IgD-negative memory B cell (primary cell): ENCODE measurements around the gene EEA1. TPM values are rescaled to one million over a fixed set of nuclear protein-coding genes. Genes with fewer than 3 reads are reported as not detected.

Experiments used
- H3K27ac Mint-ChIP-seq, 3 donors: one replicate each; pipeline ENCODE4 v1.8.0; 2020 to 2022; ENCODE audit warnings: mild to moderate bottlenecking in 3 of 3, mixed read lengths in 3 of 3, moderate library complexity in 1 of 3
- H3K27me3 Mint-ChIP-seq: one replicate; pipeline ENCODE4 v1.8.0; 2021; ENCODE audit warnings: mixed read lengths
- H3K36me3 Mint-ChIP-seq: one replicate; pipeline ENCODE4 v1.8.0; 2020; ENCODE audit warnings: mild to moderate bottlenecking, mixed read lengths
- H3K4me1 Mint-ChIP-seq, 3 donors: one replicate each; pipeline ENCODE4 v1.8.0; 2020 to 2022; ENCODE audit warnings: mixed read lengths in 3 of 3, mild to moderate bottlenecking in 1 of 3
- H3K4me3 Mint-ChIP-seq, 4 donors: one replicate each; pipeline ENCODE4 v1.8.0; 2020 to 2022; ENCODE audit warnings: mild to moderate bottlenecking in 4 of 4, mixed read lengths in 4 of 4, moderate library complexity in 3 of 4
- H3K9me3 Mint-ChIP-seq, 3 donors: one replicate each; pipeline ENCODE4 v1.8.0; 2020 to 2021; ENCODE audit warnings: mixed read lengths in 3 of 3, mild to moderate bottlenecking in 1 of 3
- polyA plus RNA-seq: library from polyadenylated mRNA; unstranded; fragments of 300-500 nt; fragmentation: Illumina TruSeq; gene quantifications from one replicate; pipeline ENCODE4 v1.2.3, GENCODE V29; 2021

Gene EEA1
- polyA plus RNA-seq, 1 donor from 2014 or later: 20.5 TPM

DNA sequence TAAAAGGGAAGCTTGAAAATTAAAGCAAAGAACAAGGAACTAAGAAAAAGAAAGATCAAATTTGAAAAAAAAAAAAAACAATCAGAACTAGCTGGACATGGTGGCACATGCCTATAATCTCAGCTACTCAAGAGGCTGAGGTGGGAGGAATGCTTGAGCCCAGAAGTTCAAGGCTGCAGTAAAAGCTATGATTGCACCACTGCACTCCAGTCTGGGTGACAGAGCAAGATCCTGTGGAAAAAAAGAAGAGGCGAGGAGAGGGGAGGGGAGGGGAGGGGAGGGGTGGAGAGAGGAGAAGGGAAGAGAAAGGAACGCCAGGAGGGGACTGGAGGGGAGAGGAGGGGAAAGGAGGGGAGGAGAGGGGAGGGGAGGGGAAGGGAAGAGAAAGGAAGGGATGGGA is 43.0 kb downstream of the EEA1 start:
- peaks cover 16% of the 10 kb centered on the region for H3K36me3 Mint-ChIP-seq
- H3K27me3 Mint-ChIP-seq: no peaks in the 10 kb centered on the region
- peaks cover 0 to 4% (median 2%) of the 10 kb centered on the region in 3 donors for H3K4me1 Mint-ChIP-seq
- no peak overlapping the region for H3K4me3 Mint-ChIP-seq
- no peaks in the 10 kb centered on the region for H3K9me3 Mint-ChIP-seq
- no peak overlapping the region for H3K27ac Mint-ChIP-seq

DNA sequence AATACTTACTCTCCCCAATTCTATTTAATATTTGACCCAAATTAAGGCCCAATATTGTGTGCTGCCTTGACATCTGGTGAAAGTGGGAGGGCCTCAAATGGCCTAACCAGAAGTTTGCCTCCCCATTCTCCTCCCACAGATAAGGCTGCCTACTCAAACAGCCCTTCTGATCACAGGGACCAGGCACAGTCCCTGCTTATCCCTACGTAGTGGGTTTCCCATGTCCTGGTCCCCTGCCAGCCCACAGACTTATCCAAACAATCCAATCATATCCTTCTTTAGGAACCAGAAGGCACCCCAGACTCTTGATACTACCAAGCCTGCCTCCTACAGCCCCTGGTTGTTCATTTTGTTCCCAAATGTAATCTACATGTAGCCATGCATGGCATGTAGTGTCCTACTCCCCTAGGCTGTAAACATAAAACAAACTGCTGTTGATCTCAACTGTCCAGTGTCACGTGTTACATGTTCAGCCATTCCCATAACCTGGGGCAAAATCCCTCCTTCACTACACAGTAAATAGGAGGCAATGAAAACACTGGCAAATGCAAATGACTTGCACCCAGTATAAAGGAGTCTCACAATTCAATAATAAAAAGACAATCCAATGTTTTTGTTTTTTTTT is 49.3 kb downstream of the EEA1 start:
- Mint-ChIP-seq H3K9me3 (no peaks in the 10 kb centered on the region), H3K4me3 (no peak overlapping the region)

DNA sequence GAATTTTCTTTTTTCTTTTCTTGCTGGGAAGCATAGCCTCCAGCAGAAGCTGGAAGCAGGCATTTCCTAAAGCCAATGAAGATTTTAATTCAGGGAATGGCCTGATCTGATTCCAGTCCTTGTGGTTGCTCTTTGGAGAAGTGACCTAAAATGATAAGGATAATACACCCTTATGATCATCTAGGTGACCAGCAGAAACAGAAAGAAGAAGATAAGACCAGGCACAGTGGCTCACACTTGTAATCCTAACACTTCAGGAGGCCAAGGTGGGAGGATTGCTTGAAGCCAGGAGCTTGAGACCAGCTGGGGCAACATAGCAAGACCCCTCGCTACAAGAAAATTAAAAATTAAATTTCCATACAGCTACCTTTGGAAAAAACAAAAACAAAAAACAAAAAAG is 51.2 kb downstream of the EEA1 start:
- Mint-ChIP-seq H3K36me3 (peaks cover 15% of the 10 kb centered on the region), H3K27ac (no peak overlapping the region), H3K4me3 (no peak overlapping the region), H3K9me3 (no peaks in the 10 kb centered on the region), H3K4me1 (peaks cover 0 to 12% (median 6%) of the 10 kb centered on the region in 3 donors), H3K27me3 (no peaks in the 10 kb centered on the region)

More for the DNA sequence above, 49.3 kb downstream of the EEA1 start:
- Mint-ChIP-seq H3K27me3 (no peaks in the 10 kb centered on the region), H3K27ac (peak overlapping the region in 1 of 3 donors; percentile 36), H3K4me1 (peaks cover 0 to 9% (median 6%) of the 10 kb centered on the region in 3 donors), H3K36me3 (peaks cover 17% of the 10 kb centered on the region)

DNA sequence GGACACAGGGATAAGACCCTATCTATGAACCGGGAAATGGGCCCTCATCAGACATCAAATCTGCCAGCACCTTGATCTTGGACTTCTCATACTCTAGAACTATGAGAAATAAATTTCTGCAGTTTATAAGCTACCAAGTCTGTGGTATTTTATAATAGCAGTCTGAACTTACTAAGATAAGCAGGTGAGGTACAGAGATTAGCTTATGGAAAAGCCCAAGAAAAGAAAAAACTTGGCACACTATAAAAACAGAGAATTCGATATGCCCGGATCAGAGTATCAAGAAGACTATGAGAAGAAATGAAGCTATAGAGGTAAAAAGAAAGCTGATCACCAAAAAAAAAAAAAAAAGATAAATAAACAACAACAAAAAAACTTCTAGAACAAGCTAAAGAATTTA is 52.6 kb downstream of the EEA1 start:
- no peaks in the 10 kb centered on the region for H3K9me3 Mint-ChIP-seq
- H3K4me3 Mint-ChIP-seq: no peak overlapping the region
- H3K27ac Mint-ChIP-seq: no peak overlapping the region
- peaks cover under 1 to 15% (median 6%) of the 10 kb centered on the region in 3 donors for H3K4me1 Mint-ChIP-seq
- no peaks in the 10 kb centered on the region for H3K27me3 Mint-ChIP-seq
- peaks cover 15% of the 10 kb centered on the region for H3K36me3 Mint-ChIP-seq

DNA sequence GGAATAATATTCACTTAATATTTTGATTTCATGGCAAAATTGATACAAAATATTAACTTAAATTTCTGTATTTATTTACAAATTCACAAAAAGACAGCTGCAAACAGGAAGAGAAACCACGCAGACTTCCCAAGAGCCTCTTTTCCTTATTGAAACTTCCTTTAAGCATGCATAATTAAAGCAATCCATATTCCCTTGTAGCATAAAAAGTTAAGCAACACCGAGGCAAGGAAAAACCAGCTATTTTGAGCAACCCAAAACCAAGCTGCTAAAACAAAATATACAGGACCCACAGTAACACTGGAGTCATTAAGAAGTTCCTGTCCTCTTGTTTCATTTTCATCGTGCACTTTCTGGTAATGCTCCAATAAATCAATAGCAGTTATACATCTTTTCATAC is 58.0 kb downstream of the EEA1 start:
- peaks cover 3 to 21% (median 6%) of the 10 kb centered on the region in 3 donors for H3K4me1 Mint-ChIP-seq
- H3K4me3 Mint-ChIP-seq: peak overlapping the region in 1 of 4 donors; percentile 39
- H3K9me3 Mint-ChIP-seq: no peaks in the 10 kb centered on the region
- no peaks in the 10 kb centered on the region for H3K36me3 Mint-ChIP-seq
- no peak overlapping the region for H3K27ac Mint-ChIP-seq
- H3K27me3 Mint-ChIP-seq: no peaks in the 10 kb centered on the region

DNA sequence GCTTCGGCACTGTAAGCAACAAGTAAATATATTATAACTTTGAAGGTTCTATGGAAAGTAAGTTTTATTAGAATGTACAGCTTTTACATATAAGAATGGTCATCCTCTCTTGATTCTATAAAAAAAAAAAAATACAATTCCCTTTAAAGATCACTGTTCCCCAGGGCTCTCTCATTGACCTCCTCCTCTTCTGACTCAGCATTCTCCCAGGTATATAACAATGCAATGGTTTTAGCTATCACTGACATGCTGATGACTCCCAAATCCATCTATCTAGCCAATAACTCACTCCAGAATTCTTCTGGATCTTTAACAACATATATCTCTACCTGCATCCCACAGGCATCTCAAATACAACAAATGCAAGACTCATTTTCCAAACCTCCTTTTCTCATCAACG is 62.7 kb downstream of the EEA1 start:
- Mint-ChIP-seq H3K9me3 (no peaks in the 10 kb centered on the region), H3K4me3 (no peak overlapping the region), H3K4me1 (peaks cover 4 to 13% (median 5%) of the 10 kb centered on the region in 3 donors), H3K36me3 (peaks cover 4% of the 10 kb centered on the region), H3K27ac (no peak overlapping the region), H3K27me3 (no peaks in the 10 kb centered on the region)

DNA sequence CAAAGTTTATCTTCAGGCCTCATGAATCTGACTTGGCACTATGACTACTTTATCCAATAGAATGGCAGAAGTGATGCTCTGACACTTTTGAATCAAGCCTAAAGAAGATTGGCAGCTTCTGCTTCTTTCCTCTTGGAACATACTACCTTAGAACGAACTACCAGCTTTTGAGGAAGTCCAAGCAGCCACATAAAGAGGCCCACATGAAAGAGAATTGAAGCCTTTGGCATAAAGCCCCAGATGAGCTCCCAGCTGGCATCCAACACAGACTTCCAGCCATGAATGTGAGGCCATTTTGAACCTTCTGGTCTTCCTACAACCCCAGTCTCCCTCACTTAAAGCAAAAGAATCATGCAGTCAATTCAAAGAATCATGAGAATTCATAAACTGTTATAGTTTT is 65.8 kb downstream of the EEA1 start:
- Mint-ChIP-seq H3K27ac (peak overlapping the region in 1 of 3 donors; percentile 29), H3K4me3 (no peak overlapping the region), H3K36me3 (peaks cover 9% of the 10 kb centered on the region), H3K27me3 (no peaks in the 10 kb centered on the region), H3K9me3 (no peaks in the 10 kb centered on the region), H3K4me1 (peaks cover 0 to 4% (median 2%) of the 10 kb centered on the region in 3 donors)

DNA sequence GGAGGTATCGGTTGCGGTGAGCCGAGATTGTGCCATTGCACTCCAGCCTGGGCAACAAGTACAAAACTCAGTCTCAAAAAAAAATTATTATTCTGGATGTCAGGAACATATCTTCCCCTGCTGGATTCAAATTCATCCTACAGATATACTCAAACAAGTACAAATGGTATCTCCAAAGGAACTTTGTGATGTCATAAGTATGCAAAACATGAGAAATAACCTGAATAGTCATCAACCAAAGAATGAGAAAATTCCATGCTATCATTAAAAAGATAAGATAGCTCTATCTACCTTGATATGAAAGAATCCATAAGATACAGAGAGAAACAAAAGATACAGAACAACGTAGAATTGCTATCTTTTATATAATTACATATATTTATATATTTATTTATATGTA is 67.7 kb downstream of the EEA1 start:
- no peaks in the 10 kb centered on the region for H3K27me3 Mint-ChIP-seq
- peaks cover 9% of the 10 kb centered on the region for H3K36me3 Mint-ChIP-seq
- H3K27ac Mint-ChIP-seq: no peak overlapping the region
- no peaks in the 10 kb centered on the region for H3K9me3 Mint-ChIP-seq
- H3K4me1 Mint-ChIP-seq: peaks cover 0 to 4% (median 2%) of the 10 kb centered on the region in 3 donors
- H3K4me3 Mint-ChIP-seq: no peak overlapping the region

DNA sequence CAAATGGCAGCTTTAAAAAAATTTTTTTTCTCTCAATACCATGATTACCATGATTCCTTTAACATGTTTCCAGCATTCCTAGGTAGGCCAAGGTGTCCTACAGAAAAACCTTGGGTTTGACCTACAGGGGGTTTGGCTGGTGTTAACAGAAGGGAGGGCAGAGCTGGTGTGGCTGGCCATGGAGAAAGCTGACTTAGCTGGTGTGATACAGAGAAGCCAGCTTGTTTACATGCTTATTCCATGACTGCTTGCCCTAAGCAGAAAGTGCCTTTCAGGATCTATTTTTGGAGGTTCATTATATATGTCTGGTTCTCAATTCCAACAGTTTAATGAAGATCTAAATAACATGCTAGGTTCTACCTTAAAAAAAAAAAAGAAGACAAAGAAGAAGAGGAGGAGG is 68.6 kb downstream of the EEA1 start:
- peaks cover 9% of the 10 kb centered on the region for H3K36me3 Mint-ChIP-seq

DNA sequence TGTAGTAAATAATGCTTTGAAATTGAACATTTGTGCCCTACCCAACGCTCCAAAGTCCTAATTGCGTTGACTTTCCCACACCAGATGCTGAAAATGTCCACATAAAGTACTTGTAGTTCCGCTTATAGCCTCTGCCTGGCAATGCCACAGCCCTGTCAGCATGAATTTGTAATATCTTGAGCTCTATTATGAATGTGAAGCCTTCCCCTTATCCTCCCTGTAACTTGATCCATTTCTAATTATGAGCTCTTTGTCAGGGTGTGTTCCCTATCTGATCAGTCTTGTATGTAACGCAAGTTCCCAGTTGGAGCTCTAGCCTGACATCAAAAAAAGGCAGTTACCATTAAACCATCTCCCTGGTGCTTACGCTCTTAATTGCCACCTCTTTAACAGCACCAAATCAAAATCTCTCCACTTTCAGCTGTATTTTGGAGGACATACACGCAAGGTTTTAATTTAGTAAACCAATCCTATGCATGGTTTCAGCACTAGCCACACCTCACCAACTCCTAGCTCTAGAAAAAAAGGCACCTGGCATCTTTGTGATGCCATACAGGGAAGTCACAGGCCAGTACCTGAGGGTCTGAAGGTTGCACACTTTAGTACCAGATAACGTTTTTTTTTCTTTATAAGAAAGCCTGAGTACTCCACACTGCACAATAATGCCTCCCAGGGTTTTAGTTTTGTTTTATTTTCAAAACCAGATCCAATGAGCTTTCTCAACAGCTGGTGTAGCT is 69.3 kb downstream of the EEA1 start:
- peaks cover 0 to 4% (median 1%) of the 10 kb centered on the region in 3 donors for H3K4me1 Mint-ChIP-seq
- no peaks in the 10 kb centered on the region for H3K9me3 Mint-ChIP-seq
- H3K27ac Mint-ChIP-seq: no peak overlapping the region
- no peak overlapping the region for H3K4me3 Mint-ChIP-seq
- no peaks in the 10 kb centered on the region for H3K27me3 Mint-ChIP-seq
- H3K36me3 Mint-ChIP-seq: peaks cover 9% of the 10 kb centered on the region

More for the DNA sequence above, 68.6 kb downstream of the EEA1 start:
- peaks cover 0 to 4% (median 2%) of the 10 kb centered on the region in 3 donors for H3K4me1 Mint-ChIP-seq
- H3K4me3 Mint-ChIP-seq: no peak overlapping the region
- H3K9me3 Mint-ChIP-seq: no peaks in the 10 kb centered on the region
- H3K27ac Mint-ChIP-seq: no peak overlapping the region
- H3K27me3 Mint-ChIP-seq: no peaks in the 10 kb centered on the region

DNA sequence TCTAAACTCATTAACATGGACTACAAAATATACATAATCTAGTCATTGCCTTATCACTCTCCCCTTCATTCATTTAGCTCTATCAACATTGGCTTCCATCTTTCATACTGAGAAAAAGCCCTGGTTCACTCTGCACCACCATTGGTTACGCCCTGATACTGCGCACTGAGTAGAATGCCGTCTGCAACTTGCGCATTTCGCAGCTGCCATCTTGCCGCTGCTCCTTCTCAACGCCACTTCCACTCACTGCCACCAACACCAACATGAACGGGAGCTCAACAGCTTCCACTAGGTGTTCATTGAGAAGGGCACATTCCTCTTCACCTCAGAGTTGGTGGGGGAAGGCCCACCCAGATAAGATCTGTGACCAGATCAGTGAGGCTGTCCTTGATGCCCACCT is 71.3 kb downstream of the EEA1 start:
- no peak overlapping the region for H3K4me3 Mint-ChIP-seq
- no peaks in the 10 kb centered on the region for H3K27me3 Mint-ChIP-seq
- H3K27ac Mint-ChIP-seq: no peak overlapping the region
- peaks cover 9% of the 10 kb centered on the region for H3K36me3 Mint-ChIP-seq
- peaks cover 0 to 1% (median 0%) of the 10 kb centered on the region in 3 donors for H3K4me1 Mint-ChIP-seq
- H3K9me3 Mint-ChIP-seq: no peaks in the 10 kb centered on the region

DNA sequence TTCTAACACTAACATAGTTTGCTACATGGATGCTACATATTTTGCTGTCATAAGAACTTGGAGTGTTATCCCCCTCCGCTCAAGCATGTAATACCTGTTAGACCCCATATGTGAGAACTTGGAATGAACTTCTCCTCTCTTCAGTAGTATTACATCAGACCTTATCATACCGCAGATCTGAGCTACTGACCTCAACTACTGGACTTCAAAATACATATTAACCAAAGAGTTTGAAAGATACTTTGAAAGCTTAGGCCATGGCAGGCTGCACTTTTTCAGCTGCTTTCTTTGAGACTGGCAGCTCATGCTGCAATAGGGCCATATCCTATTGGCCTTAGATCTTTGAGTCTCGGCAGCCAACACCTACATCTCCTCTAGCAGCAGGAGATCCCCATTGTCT is 74.8 kb downstream of the EEA1 start:
- peaks cover 7% of the 10 kb centered on the region for H3K36me3 Mint-ChIP-seq
- H3K4me1 Mint-ChIP-seq: no peaks in the 10 kb centered on the region
- no peak overlapping the region for H3K4me3 Mint-ChIP-seq
- no peaks in the 10 kb centered on the region for H3K27me3 Mint-ChIP-seq
- H3K27ac Mint-ChIP-seq: no peak overlapping the region
- peaks cover 0 to 2% (median 0%) of the 10 kb centered on the region in 3 donors for H3K9me3 Mint-ChIP-seq

DNA sequence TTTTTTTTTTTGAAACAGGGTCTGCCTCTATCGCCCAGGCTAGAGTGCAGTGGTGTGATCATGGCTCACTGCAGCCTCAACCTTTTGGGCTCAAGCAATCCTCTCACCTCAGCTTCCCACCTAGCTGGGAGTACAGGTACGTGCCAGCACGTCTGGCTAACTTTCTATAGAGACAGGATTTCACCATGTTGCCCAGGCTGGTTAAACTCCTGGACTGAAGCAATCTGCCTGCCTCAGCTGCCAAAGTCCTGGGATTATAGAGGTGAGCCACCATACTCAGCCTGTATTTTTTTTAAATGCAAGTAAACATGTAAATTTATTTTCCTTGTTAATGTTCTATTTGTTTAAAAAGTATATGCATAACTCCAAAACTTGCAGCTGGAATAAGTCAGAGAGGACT is 80.4 kb downstream of the EEA1 start:
- no peak overlapping the region for H3K4me3 Mint-ChIP-seq
- H3K9me3 Mint-ChIP-seq: peaks cover 0 to 2% (median 0%) of the 10 kb centered on the region in 3 donors

DNA sequence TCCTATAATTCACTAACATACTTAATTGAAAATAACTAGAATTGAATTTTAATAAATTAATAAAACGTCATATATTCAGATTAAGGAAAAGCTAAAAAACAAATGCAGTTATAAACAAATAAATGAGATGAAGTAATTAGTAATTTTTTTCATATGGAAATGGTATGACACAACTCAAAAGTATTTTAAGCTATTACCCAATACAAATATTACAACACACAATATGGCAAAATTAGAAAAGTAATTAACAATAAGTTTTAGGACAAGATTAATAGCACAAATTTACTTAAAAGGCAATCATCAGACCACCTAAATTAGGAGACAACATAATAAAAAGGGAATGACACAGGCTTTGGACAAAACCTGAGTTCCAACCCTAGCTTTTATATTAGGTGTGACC is 81.7 kb downstream of the EEA1 start:
- H3K4me1 Mint-ChIP-seq: no peaks in the 10 kb centered on the region
- H3K27me3 Mint-ChIP-seq: no peaks in the 10 kb centered on the region
- no peak overlapping the region for H3K4me3 Mint-ChIP-seq
- peaks cover 9% of the 10 kb centered on the region for H3K36me3 Mint-ChIP-seq
- H3K27ac Mint-ChIP-seq: no peak overlapping the region
- H3K9me3 Mint-ChIP-seq: peaks cover 0 to 2% (median 0%) of the 10 kb centered on the region in 3 donors

More for the DNA sequence above, 80.4 kb downstream of the EEA1 start:
- H3K27ac Mint-ChIP-seq: no peak overlapping the region
- peaks cover 8% of the 10 kb centered on the region for H3K36me3 Mint-ChIP-seq
- no peaks in the 10 kb centered on the region for H3K27me3 Mint-ChIP-seq
- no peaks in the 10 kb centered on the region for H3K4me1 Mint-ChIP-seq

DNA sequence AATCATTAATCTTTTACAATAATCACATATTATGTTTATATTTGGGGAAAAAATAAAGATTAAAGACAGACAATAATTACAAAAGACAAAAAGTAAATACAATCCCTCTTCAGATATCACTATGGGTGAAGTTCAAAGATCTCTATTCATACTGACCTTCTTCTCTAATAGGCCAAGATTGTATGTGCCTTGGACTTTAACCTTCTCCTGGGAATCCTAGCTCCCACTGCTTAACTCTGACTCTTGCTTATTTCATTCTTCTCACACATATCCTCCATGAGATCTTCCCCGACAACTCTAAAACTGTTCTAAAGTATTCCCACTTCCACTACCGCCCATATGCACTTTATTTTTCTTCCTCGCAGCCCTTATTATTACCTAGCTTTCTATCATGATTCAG is 83.8 kb downstream of the EEA1 start:
- H3K27me3 Mint-ChIP-seq: no peaks in the 10 kb centered on the region

More for the DNA sequence above, 83.8 kb downstream of the EEA1 start:
- Mint-ChIP-seq H3K9me3 (no peaks in the 10 kb centered on the region), H3K4me1 (no peaks in the 10 kb centered on the region), H3K27ac (no peak overlapping the region), H3K4me3 (no peak overlapping the region), H3K36me3 (peaks cover 8% of the 10 kb centered on the region)
